MM.1S (cell line): ENCODE results near the gene CAB39L.

Experiments
- DNase-seq: peaks from one replicate; pipeline ENCODE4 v3.0.0-alpha.2; 2015
- H2AFZ ChIP-seq: fragments of 300-600 bp; sonication (generic); 2 replicates; pipeline ENCODE4 v1.6.0; 2016; ENCODE audit warnings: antibody characterized with exemption, low read length
- H3F3A ChIP-seq: fragments of 300-600 bp; sonication (generic); 2 replicates; pipeline ENCODE4 v1.6.1; 2016; ENCODE audit warnings: mild to moderate bottlenecking, antibody characterized with exemption, low read length, moderate library complexity, mixed read lengths; ENCODE audit not compliant: insufficient read depth
- H3K27ac ChIP-seq: fragments of 300-600 bp; sonication (generic); 2 replicates; pipeline ENCODE4 v1.5.1; 2016; ENCODE audit warnings: mild to moderate bottlenecking, low read length
- H3K27me3 ChIP-seq: fragments of 300-600 bp; sonication (generic); replicated peaks from 2 replicates; pipeline ENCODE4 v1.6.0; 2016; ENCODE audit warnings: low read length; ENCODE audit not compliant: insufficient read depth
- H3K36me3 ChIP-seq: fragments of 300-600 bp; sonication (generic); replicated peaks from 2 replicates; pipeline ENCODE4 v1.6.1; 2016; ENCODE audit warnings: mild to moderate bottlenecking, low read length, mixed read lengths; ENCODE audit not compliant: insufficient read depth
- H3K4me1 ChIP-seq: fragments of 300-600 bp; sonication (generic); 2 replicates; pipeline ENCODE4 v1.6.1; 2016; ENCODE audit warnings: low read length, mixed read lengths
- H3K4me2 ChIP-seq: fragments of 300-600 bp; sonication (generic); 2 replicates; pipeline ENCODE4 v1.6.0; 2016; ENCODE audit warnings: low read depth, low read length
- H3K4me3 ChIP-seq: fragments of 300-600 bp; sonication (generic); 2 replicates; pipeline ENCODE4 v1.5.1; 2016; ENCODE audit warnings: low read length, mixed read lengths
- H3K79me2 ChIP-seq: fragments of 300-600 bp; sonication (generic); 2 replicates; pipeline ENCODE4 v1.6.1; 2016; ENCODE audit warnings: mixed run types, low read length, mixed read lengths
- H3K9ac ChIP-seq: fragments of 300-600 bp; sonication (generic); 2 replicates; pipeline ENCODE4 v1.6.1; 2016; ENCODE audit warnings: low read length, mixed read lengths
- H3K9me2 ChIP-seq: fragments of 300-600 bp; sonication (generic); replicated peaks from 2 replicates; pipeline ENCODE4 v1.6.1; 2016; ENCODE audit warnings: mild to moderate bottlenecking, low read length, mixed read lengths; ENCODE audit not compliant: insufficient read depth
- H3K9me3 ChIP-seq: fragments of 300-600 bp; sonication (generic); replicated peaks from 2 replicates; pipeline ENCODE4 v1.6.1; 2016; ENCODE audit warnings: mild to moderate bottlenecking, low read length, mixed read lengths; ENCODE audit not compliant: insufficient read depth
- H4K20me1 ChIP-seq: fragments of 300-600 bp; sonication (generic); 2 replicates; pipeline ENCODE4 v1.6.1; 2016; ENCODE audit warnings: mild to moderate bottlenecking, low read length, moderate library complexity, mixed read lengths; ENCODE audit not compliant: insufficient read depth
- CTCF ChIP-seq: fragments of 300-600 bp; sonication (generic); IDR thresholded peaks from 2 replicates; pipeline ENCODE4 v1.5.1; 2016; ENCODE audit warnings: antibody characterized with exemption, low read length, mixed read lengths
- EZH2 ChIP-seq: fragments of 300-600 bp; sonication (generic); optimal IDR thresholded peaks from 2 replicates; pipeline ENCODE3; 2017; ENCODE audit warnings: low read depth, mild to moderate bottlenecking, antibody characterized with exemption, low read length, mixed read lengths
- EZH2phosphoT487 ChIP-seq: fragments of 300-600 bp; sonication (generic); IDR thresholded peaks from 2 replicates; pipeline ENCODE4 v1.6.1; 2018; ENCODE audit warnings: antibody characterized with exemption, low read length

Gene CAB39L

DNA sequence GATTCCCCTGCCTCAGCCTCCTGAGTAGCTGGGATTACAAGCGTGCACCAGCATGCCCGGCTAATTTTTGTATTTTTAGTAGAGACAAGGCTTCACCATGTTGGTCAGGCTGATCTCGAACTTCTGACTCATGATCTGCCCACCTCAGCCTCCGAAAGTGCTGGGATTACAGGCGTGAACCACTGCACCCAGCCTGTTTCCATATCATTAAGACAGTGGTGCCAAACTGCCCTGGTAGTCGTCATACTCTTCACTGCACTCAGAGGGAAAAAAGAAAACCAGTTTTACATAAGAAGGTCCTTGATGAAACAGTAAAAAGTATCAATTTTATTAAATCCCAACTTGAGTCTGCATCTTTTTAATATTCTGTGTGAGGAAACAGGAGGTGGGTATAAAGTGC lies 181.2 kb downstream of the CAB39L start:
- H3K9me2 ChIP-seq, result no peaks in the 10 kb centered on the region
- H3K27me3 ChIP-seq, result no peaks in the 10 kb centered on the region
- no peaks in the 10 kb centered on the region for H3K9me3 ChIP-seq
- no peak for DNase-seq
- no peak overlapping the region for H3K4me3 ChIP-seq
- H3K4me1 ChIP-seq, result no peaks in the 10 kb centered on the region
- no peak overlapping the region for H3K27ac ChIP-seq
- TF ChIP-seq EZH2phosphoT487, result no peak
- no peak for TF ChIP-seq CTCF
- no peak for TF ChIP-seq EZH2
- no peak overlapping the region for H3K9ac ChIP-seq
- H3K79me2 ChIP-seq, result no peaks in the 10 kb centered on the region
- H3K36me3 ChIP-seq, result no peaks in the 10 kb centered on the region
- H2AFZ ChIP-seq, result no peak overlapping the region
- H3K4me2 ChIP-seq, result no peak overlapping the region
- no peaks in the 10 kb centered on the region for H4K20me1 ChIP-seq
- H3F3A ChIP-seq, result no peaks in the 10 kb centered on the region

DNA sequence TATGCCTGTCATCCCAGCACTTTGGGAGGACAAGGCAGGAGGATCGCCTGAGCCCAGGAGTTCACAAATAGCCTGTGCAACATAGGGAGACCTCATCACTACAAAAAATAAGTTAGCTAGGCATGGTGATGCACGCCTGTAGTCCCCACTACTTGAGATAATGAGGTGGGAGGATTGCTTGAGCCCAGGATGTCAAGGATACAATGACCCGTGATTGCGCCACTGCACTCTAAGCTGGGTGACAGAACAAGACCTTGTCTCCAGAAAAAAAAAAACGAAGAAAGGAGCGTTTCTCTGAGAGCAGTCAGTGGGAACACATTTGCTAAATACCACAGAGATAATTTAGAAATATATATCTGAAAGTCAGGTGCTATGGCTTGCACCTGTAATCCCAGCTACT lies 184.3 kb downstream of the CAB39L start:
- Histone ChIP-seq H3K36me3 (no peaks in the 10 kb centered on the region), H2AFZ (no peak overlapping the region), H3F3A (no peaks in the 10 kb centered on the region), H3K27me3 (no peaks in the 10 kb centered on the region), H3K27ac (no peak overlapping the region), H3K9me3 (no peaks in the 10 kb centered on the region), H4K20me1 (no peaks in the 10 kb centered on the region), H3K9me2 (no peaks in the 10 kb centered on the region), H3K79me2 (no peaks in the 10 kb centered on the region), H3K9ac (no peak overlapping the region), H3K4me1 (no peaks in the 10 kb centered on the region), H3K4me2 (no peak overlapping the region), H3K4me3 (no peak overlapping the region)
- no peak for DNase-seq
- TF ChIP-seq EZH2 (no peak), CTCF (no peak), EZH2phosphoT487 (no peak)
